ENCODE data around the gene RAB23. TPM values are rescaled to one million over a fixed set of nuclear protein-coding genes. Genes with fewer than 3 reads are reported as not detected.

RAB23 gene
- total RNA-seq, 1 donor from 2014 or later, result 3.0 TPM

GRCh38 chr6:57220083-57220703 is 1.9 kb downstream of the RAB23 start:
- Mint-ChIP-seq H3K27ac (no peak overlapping the region), H3K4me3 (peak overlapping the region; percentile 43), H3K27me3 (peaks cover 30% of the 10 kb centered on the region), H3K4me1 (peaks cover 19% of the 10 kb centered on the region), H3K36me3 (ENCODE audit: low read depth) (peaks cover 6% of the 10 kb centered on the region), H3K9me3 (peaks cover under 1% of the 10 kb centered on the region)
- intact Hi-C loops (cut with micrococcal nuclease), result loop anchor here (5.0 to 10.0 kb wide), 2 partner anchors 263 to 315 kb away; partner anchors contain the start of gene BEND6
- DNase-seq, result no peak

GRCh38 chr6:57217270-57217669 is 4.8 kb downstream of the RAB23 start:
- H3K27me3 Mint-ChIP-seq, result peaks cover 14% of the 10 kb centered on the region
- no peak overlapping the region for H3K27ac Mint-ChIP-seq
- H3K4me1 Mint-ChIP-seq, result peaks cover 30% of the 10 kb centered on the region
- H3K9me3 Mint-ChIP-seq, result peaks cover 14% of the 10 kb centered on the region
- H3K4me3 Mint-ChIP-seq, result no peak overlapping the region
- DNase-seq, result no peak
- peaks cover 12% of the 10 kb centered on the region for H3K36me3 Mint-ChIP-seq (ENCODE audit: low read depth)
- intact Hi-C loops (cut with micrococcal nuclease), result no loop called here

GRCh38 chr6:57216235-57217101 is 5.6 kb downstream of the RAB23 start:
- Mint-ChIP-seq H3K4me1 (peaks cover 30% of the 10 kb centered on the region), H3K27ac (no peak overlapping the region), H3K27me3 (peaks cover 14% of the 10 kb centered on the region), H3K9me3 (peaks cover 14% of the 10 kb centered on the region), H3K4me3 (no peak overlapping the region), H3K36me3 (ENCODE audit: low read depth) (peaks cover 10% of the 10 kb centered on the region)
- no peak for DNase-seq
- intact Hi-C loops (cut with micrococcal nuclease), result no loop called here

GRCh38 chr6:57215260-57215659 is 6.8 kb downstream of the RAB23 start:
- peaks cover 7% of the 10 kb centered on the region for H3K36me3 Mint-ChIP-seq (ENCODE audit: low read depth)
- intact Hi-C loops (cut with micrococcal nuclease), result no loop called here
- H3K9me3 Mint-ChIP-seq, result peaks cover 14% of the 10 kb centered on the region
- DNase-seq, result no peak
- peaks cover 9% of the 10 kb centered on the region for H3K27me3 Mint-ChIP-seq
- no peak overlapping the region for H3K4me3 Mint-ChIP-seq
- no peak overlapping the region for H3K27ac Mint-ChIP-seq
- H3K4me1 Mint-ChIP-seq, result peaks cover 23% of the 10 kb centered on the region

GRCh38 chr6:57210060-57210459 is 12.0 kb downstream of the RAB23 start:
- intact Hi-C loops (cut with micrococcal nuclease), result no loop called here
- Mint-ChIP-seq H3K9me3 (peaks cover 12% of the 10 kb centered on the region), H3K4me1 (peaks cover 25% of the 10 kb centered on the region), H3K27ac (no peak overlapping the region), H3K36me3 (ENCODE audit: low read depth) (peaks cover 7% of the 10 kb centered on the region), H3K4me3 (no peak overlapping the region), H3K27me3 (no peaks in the 10 kb centered on the region)
- DNase-seq, result no peak

GRCh38 chr6:57209030-57209429 is 13.1 kb downstream of the RAB23 start:
- Mint-ChIP-seq H3K36me3 (ENCODE audit: low read depth) (peaks cover 4% of the 10 kb centered on the region), H3K27me3 (no peaks in the 10 kb centered on the region), H3K9me3 (peaks cover 1% of the 10 kb centered on the region), H3K4me1 (peaks cover 16% of the 10 kb centered on the region), H3K27ac (no peak overlapping the region), H3K4me3 (no peak overlapping the region)
- no peak for DNase-seq
- intact Hi-C loops (cut with micrococcal nuclease), result loop anchor here (5.0 kb wide), 1 partner anchor 37 kb away; the partner anchor contains the start of gene BAG2

- no peak for DNase-seq
- H3K9me3 Mint-ChIP-seq, result no peaks in the 10 kb centered on the region
- peak overlapping the region; percentile 14 for H3K27ac Mint-ChIP-seq
- intact Hi-C loops (cut with micrococcal nuclease), result loop anchor here (5.0 kb wide), 1 partner anchor 36 kb away; the partner anchor contains the start of gene BAG2
- peaks cover 2% of the 10 kb centered on the region for H3K36me3 Mint-ChIP-seq (ENCODE audit: low read depth)
- H3K27me3 Mint-ChIP-seq, result no peaks in the 10 kb centered on the region
- H3K4me3 Mint-ChIP-seq, result no peak overlapping the region
- peaks cover 12% of the 10 kb centered on the region for H3K4me1 Mint-ChIP-seq
These were observed 14.2 kb downstream of the RAB23 start for GRCh38 chr6:57207872-57208271.

GRCh38 chr6:57207141-57207540 is 15.0 kb downstream of the RAB23 start:
- H3K4me3 Mint-ChIP-seq, result no peak overlapping the region

GRCh38 chr6:57205550-57206328 is 16.4 kb downstream of the RAB23 start:
- intact Hi-C loops (cut with micrococcal nuclease), result loop anchor here (5.0 kb wide), 1 partner anchor 33 kb away; the partner anchor contains the start of gene BAG2
- DNase-seq, result no peak
- peaks cover 2% of the 10 kb centered on the region for H3K36me3 Mint-ChIP-seq (ENCODE audit: low read depth)
- no peaks in the 10 kb centered on the region for H3K9me3 Mint-ChIP-seq
- no peak overlapping the region for H3K4me3 Mint-ChIP-seq
- H3K4me1 Mint-ChIP-seq, result peaks cover 12% of the 10 kb centered on the region
- H3K27me3 Mint-ChIP-seq, result no peaks in the 10 kb centered on the region
- no peak overlapping the region for H3K27ac Mint-ChIP-seq

More at GRCh38 chr6:57207141-57207540, 15.0 kb downstream of the RAB23 start:
- DNase-seq, result no peak
- intact Hi-C loops (cut with micrococcal nuclease), result loop anchor here (5.0 kb wide), 1 partner anchor 35 kb away; the partner anchor contains the start of gene BAG2
- no peaks in the 10 kb centered on the region for H3K9me3 Mint-ChIP-seq
- H3K27ac Mint-ChIP-seq, result no peak overlapping the region
- H3K36me3 Mint-ChIP-seq (ENCODE audit: low read depth), result peaks cover 2% of the 10 kb centered on the region
- peaks cover 12% of the 10 kb centered on the region for H3K4me1 Mint-ChIP-seq
- H3K27me3 Mint-ChIP-seq, result no peaks in the 10 kb centered on the region

GRCh38 chr6:57201718-57202117 is 20.4 kb downstream of the RAB23 start:
- Mint-ChIP-seq H3K27me3 (no peaks in the 10 kb centered on the region), H3K27ac (no peak overlapping the region), H3K4me1 (peaks cover 3% of the 10 kb centered on the region), H3K4me3 (no peak overlapping the region), H3K9me3 (no peaks in the 10 kb centered on the region), H3K36me3 (ENCODE audit: low read depth) (no peaks in the 10 kb centered on the region)
- intact Hi-C loops (cut with micrococcal nuclease), result no loop called here
- no peak for DNase-seq

- Mint-ChIP-seq H3K9me3 (no peaks in the 10 kb centered on the region), H3K4me1 (no peaks in the 10 kb centered on the region), H3K27ac (no peak overlapping the region), H3K4me3 (no peak overlapping the region), H3K36me3 (ENCODE audit: low read depth) (peaks cover 3% of the 10 kb centered on the region), H3K27me3 (no peaks in the 10 kb centered on the region)
- intact Hi-C loops (cut with micrococcal nuclease), result no loop called here
- DNase-seq, result no peak
These were observed 23.0 kb downstream of the RAB23 start for GRCh38 chr6:57198926-57199636.

GRCh38 chr6:57195457-57195856 is 26.6 kb downstream of the RAB23 start:
- no peak for DNase-seq
- peaks cover 6% of the 10 kb centered on the region for H3K36me3 Mint-ChIP-seq (ENCODE audit: low read depth)
- H3K4me3 Mint-ChIP-seq, result no peak overlapping the region
- H3K9me3 Mint-ChIP-seq, result no peaks in the 10 kb centered on the region
- H3K27ac Mint-ChIP-seq, result no peak overlapping the region
- intact Hi-C loops (cut with micrococcal nuclease), result no loop called here
- H3K4me1 Mint-ChIP-seq, result no peaks in the 10 kb centered on the region
- H3K27me3 Mint-ChIP-seq, result no peaks in the 10 kb centered on the region

- Mint-ChIP-seq H3K4me1 (no peaks in the 10 kb centered on the region), H3K27ac (no peak overlapping the region), H3K4me3 (no peak overlapping the region), H3K27me3 (no peaks in the 10 kb centered on the region), H3K36me3 (ENCODE audit: low read depth) (peaks cover 6% of the 10 kb centered on the region), H3K9me3 (no peaks in the 10 kb centered on the region)
- DNase-seq, result no peak
- intact Hi-C loops (cut with micrococcal nuclease), result no loop called here
These were observed 28.9 kb downstream of the RAB23 start for GRCh38 chr6:57193177-57193576.
